ENCODE results near the gene DYNLT1. TPM values are rescaled to one million over a fixed set of nuclear protein-coding genes. Genes with fewer than 3 reads are reported as not detected.

The DYNLT1 gene
- total RNA-seq, 2 donors from 2014 or later = 73.6 to 90.6 TPM

Small RNA genes within 50 kb of the gene (microRNA-seq; reads per million reads assigned to microRNA genes)
- gene MIR7161 = 0 reads per million in 2 donors

Other genes with a start within 250 kb of the DYNLT1 start
- gene TMEM181, start 84.7 kb downstream of the DYNLT1 start, total RNA-seq = 10 to 100 TPM; 12.5 to 13.8 TPM
- gene SYTL3, start 5.3 kb upstream of the DYNLT1 start, total RNA-seq = 1 to 10 TPM; 3.7 to 4.4 TPM
- 100 to 1,000 TPM; 140 to 217 TPM for gene EZR, start 174.6 kb upstream of the DYNLT1 start, total RNA-seq